ENCODE data around the gene NEK4. TPM values are rescaled to one million over a fixed set of nuclear protein-coding genes. Genes with fewer than 3 reads are reported as not detected.

The NEK4 gene
- polyA plus RNA-seq, 1 experiment: 14.4 TPM

DNA sequence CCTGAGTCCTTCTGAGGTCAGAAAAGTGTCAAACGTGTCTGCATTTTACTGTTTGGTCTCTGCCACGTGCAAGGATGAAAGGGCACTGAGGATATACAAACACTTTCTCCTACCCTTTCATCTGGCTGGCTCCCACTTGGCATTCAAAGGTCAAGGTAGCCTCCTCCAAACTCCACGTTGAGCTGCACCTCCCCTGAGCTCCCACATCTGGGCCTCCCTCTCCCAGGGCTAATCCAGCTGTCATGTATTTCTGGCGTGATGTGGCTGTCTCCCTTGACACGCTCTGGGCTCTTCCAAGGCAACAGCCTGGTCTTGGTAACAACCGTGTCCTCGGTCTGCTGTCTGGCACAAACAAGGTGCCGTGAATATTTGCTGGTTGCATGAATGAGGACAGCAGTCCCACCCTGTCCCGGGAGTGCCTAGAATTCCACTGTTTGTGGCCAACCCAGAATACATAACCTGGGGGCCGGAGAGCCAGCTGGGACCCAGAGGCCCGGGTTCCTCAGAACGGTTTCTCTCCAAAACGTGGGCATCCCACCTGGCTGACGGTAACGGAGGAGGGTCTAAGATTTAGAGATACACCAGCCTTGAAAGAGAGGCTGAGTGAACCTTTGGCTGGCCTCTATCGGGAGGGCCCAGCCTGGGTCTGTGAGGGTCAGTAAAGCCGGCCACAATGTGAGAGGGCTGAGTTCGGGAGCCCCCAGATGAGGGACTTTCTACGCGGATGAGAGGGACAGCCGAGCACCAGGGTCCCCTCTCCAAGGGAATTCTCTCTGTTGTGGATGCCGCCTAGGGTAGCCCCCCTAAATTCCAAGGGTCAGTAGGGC lies 65.9 kb downstream of the NEK4 start:
- peak overlapping the region; percentile 98 for H3K4me3 ChIP-seq (ENCODE audit: low read depth, low read length)
- CTCF ChIA-PET: no interaction called here
- TF ChIP-seq, protein P1, sequence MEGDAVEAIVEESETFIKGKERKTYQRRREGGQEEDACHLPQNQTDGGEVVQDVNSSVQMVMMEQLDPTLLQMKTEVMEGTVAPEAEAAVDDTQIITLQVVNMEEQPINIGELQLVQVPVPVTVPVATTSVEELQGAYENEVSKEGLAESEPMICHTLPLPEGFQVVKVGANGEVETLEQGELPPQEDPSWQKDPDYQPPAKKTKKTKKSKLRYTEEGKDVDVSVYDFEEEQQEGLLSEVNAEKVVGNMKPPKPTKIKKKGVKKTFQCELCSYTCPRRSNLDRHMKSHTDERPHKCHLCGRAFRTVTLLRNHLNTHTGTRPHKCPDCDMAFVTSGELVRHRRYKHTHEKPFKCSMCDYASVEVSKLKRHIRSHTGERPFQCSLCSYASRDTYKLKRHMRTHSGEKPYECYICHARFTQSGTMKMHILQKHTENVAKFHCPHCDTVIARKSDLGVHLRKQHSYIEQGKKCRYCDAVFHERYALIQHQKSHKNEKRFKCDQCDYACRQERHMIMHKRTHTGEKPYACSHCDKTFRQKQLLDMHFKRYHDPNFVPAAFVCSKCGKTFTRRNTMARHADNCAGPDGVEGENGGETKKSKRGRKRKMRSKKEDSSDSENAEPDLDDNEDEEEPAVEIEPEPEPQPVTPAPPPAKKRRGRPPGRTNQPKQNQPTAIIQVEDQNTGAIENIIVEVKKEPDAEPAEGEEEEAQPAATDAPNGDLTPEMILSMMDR (IDR thresholded peaks at IDR 0.05; ENCODE audit: low read depth, low read length): no peak
- H3K9me3 ChIP-seq (ENCODE audit: control insufficient read depth, insufficient read depth, low read length): no peaks in the 10 kb centered on the region
- H3K27ac ChIP-seq (ENCODE audit: low read depth, low read length): peak overlapping the region; percentile 77
- no peaks in the 10 kb centered on the region for H3K27me3 ChIP-seq (ENCODE audit: control insufficient read depth, insufficient read depth, low read length)
- POLR2A ChIA-PET: interaction anchor here (0.6 to 1.3 kb wide), 7 partner anchors 16 to 169 kb away, joined by 3 to 4 read pairs (median 4); partner anchors contain the start of genes GNL3, NEK4, PBRM1 and UQCC5
- no peak for DNase-seq (ENCODE audit: low read depth, low spot score)

DNA sequence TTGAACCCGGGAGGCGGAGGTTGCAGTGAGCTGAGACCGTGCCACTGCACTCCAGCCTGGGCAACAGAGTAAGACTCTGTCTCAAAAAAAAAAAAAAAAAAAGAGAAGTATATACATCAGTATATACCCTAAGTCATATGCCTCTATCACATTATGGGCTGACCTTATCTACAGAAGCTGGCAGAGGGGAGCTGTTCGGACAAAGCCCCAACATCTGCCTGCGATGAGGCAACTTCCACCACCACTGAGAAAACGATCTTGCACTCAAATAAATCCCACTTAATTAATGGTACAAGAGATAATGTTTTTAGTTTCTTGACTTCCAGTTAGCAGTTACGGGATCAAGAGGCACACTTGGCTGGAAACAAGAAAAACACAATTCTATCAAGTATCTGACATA lies 67.4 kb downstream of the NEK4 start:
- ChIA-PET POLR2A (no interaction called here), CTCF (no interaction called here)
- TF ChIP-seq, protein P1 (IDR thresholded peaks at IDR 0.05; ENCODE audit: low read depth, low read length): no peak
- H3K9me3 ChIP-seq (ENCODE audit: control insufficient read depth, insufficient read depth, low read length): no peaks in the 10 kb centered on the region
- no peak overlapping the region for H3K4me3 ChIP-seq (ENCODE audit: low read depth, low read length)
- no peaks in the 10 kb centered on the region for H3K27me3 ChIP-seq (ENCODE audit: control insufficient read depth, insufficient read depth, low read length)
- no peak for DNase-seq (ENCODE audit: low read depth, low spot score)
- H3K27ac ChIP-seq (ENCODE audit: low read depth, low read length): no peak overlapping the region

DNA sequence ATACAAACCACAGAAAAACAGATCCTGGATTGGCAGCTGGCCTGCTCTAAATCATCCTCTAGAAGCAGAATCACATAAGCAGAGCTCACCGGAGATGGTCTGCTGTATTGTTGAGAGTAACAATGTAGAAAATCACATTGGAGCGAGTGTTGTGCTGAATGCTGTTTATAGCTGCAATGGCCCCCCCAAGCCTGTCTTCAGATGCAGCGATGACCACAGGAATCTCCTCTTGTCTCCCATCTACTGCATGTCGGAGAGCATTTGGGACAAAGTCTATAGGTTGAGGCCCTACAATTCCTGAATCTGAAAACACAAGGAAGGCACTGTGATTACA lies 73.1 kb downstream of the NEK4 start:
- ChIA-PET POLR2A (no interaction called here), CTCF (interaction anchor here (0.6 kb wide), 1 partner anchor 373 kb away, joined by 4 read pairs; no protein-coding TSS in a partner anchor)
- no peak overlapping the region for H3K27ac ChIP-seq (ENCODE audit: low read depth, low read length)
- TF ChIP-seq, protein P1 (IDR thresholded peaks at IDR 0.05; ENCODE audit: low read depth, low read length): no peak
- no peaks in the 10 kb centered on the region for H3K27me3 ChIP-seq (ENCODE audit: control insufficient read depth, insufficient read depth, low read length)
- no peaks in the 10 kb centered on the region for H3K9me3 ChIP-seq (ENCODE audit: control insufficient read depth, insufficient read depth, low read length)
- DNase-seq (ENCODE audit: low read depth, low spot score): no peak
- no peak overlapping the region for H3K4me3 ChIP-seq (ENCODE audit: low read depth, low read length)

DNA sequence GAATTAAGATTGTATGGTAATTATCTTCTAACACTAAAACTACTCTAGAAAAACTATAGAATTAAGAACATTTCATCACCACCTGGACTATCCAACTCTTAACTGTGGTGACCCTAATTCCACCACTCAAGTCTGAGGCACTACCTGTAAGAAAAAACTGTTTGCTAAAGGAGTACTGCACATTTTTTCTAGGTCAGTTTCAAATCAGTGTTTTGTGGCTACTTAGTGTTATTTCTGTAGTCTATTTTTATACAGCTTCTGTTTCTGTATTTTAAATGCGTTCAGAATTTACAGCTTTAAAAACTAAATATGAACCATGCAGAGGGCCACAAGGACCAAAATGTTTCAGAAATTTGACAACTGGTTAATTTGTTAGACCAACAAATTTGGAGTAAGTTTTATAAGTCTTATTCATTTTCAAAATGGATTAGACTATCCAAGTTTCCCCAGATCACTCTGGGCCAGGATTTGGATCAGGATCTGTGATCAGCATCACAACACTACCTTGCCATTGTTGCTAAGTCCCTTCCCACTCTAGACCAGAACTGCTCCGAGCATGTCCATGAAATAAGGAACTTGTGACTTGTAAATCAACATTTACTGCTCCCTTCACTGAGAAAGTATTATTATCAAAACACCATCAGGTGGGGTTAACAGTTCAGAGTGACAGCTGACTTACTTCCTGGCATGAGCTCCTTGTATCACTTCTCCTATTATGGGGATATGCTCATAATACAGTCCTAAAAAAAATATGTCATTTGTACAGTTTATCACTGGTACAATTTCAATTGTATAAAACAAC lies 73.7 kb downstream of the NEK4 start:
- H3K27ac ChIP-seq (ENCODE audit: low read depth, low read length): no peak overlapping the region
- POLR2A ChIA-PET: interaction anchor here (1.0 kb wide), 1 partner anchor 10 kb away, joined by 3 read pairs; no protein-coding TSS in a partner anchor
- DNase-seq (ENCODE audit: low read depth, low spot score): no peak
- H3K4me3 ChIP-seq (ENCODE audit: low read depth, low read length): no peak overlapping the region
- CTCF ChIA-PET: interaction anchor here (0.6 kb wide), 1 partner anchor 373 kb away, joined by 4 read pairs; no protein-coding TSS in a partner anchor
- H3K9me3 ChIP-seq (ENCODE audit: control insufficient read depth, insufficient read depth, low read length): no peaks in the 10 kb centered on the region
- H3K27me3 ChIP-seq (ENCODE audit: control insufficient read depth, insufficient read depth, low read length): no peaks in the 10 kb centered on the region
- TF ChIP-seq, protein P1 (IDR thresholded peaks at IDR 0.05; ENCODE audit: low read depth, low read length): no peak
